ENCODE data around the gene VWC2. TPM values are rescaled to one million over a fixed set of nuclear protein-coding genes. Genes with fewer than 3 reads are reported as not detected.
A peak's percentile ranks its signal among the peaks of the same experiment; 100 is the strongest.

Gene VWC2
- 0.30 and 0.31 TPM in 2 replicates for total RNA-seq (2021; fragmentation: NEBNext Ultra II Directional; extraction: Animal tissue kit (Norgen Biotek cat#: 25700))
- polyA plus RNA-seq (2011; rRNA removed), result 0.13 and 0.24 TPM in 2 replicates
- 0.18 TPM for polyA plus RNA-seq (2011; cell fraction: cytosol; rRNA removed)
- polyA plus RNA-seq (2011; cell fraction: nucleus; rRNA removed), result 0.29 TPM
- polyA plus RNA-seq (2012, experiment 1 of 2), result 0.12 to 0.29 TPM (median 0.22 TPM) in 4 replicates
- polyA plus RNA-seq (2012, experiment 2 of 2), result 0.09 TPM
- polyA plus RNA-seq (2013, experiment 1 of 2), result 0.53 TPM
- polyA plus RNA-seq (2013, experiment 2 of 2), result 0.46 TPM
- 0.09 and 0.39 TPM in 2 replicates for polyA minus RNA-seq (2011; rRNA and poly(A)+ RNA removed)
- not detected for polyA minus RNA-seq (2011; cell fraction: cytosol; rRNA and poly(A)+ RNA removed)
- polyA minus RNA-seq (2011; cell fraction: nucleus; rRNA and poly(A)+ RNA removed), result 0.60 TPM
- long read RNA-seq, experiment 1, result 0 reads
- long read RNA-seq, experiment 2, result 0 reads

DNA sequence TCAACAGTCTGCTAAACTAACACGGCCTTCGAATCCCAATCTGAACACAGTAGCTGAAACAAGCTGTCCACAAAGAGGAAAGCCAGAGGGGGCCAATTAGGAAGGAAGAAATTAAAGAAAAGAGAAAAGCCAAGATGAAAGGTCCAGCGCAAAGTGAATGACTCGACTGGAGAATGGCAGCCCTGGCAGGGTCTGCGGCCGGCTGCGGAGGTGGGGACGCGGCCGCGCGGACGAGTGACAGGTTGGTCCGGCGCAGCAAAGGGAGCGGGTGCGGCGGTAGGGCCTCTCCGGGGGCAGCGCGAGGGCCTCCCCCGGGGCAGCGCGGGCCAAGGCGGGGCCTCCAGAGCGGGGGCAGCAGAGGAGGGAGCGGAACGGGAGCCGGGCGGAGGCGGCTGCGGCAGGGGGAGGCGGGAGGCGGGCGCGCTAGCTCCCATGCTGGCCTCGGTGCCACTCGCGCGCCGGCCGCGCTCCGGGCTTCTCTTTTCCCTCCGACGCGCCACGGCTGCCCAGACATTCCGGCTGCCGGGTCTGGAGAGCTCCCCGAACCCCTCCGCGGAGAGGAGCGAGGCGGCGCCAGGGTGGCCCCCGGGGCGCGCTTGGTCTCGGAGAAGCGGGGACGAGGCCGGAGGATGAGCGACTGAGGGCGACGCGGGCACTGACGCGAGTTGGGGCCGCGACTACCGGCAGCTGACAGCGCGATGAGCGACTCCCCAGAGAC, at the start of gene VWC2:
Gene VWC2, plus strand, starts transcription at position 421 of the 718 bp plus-strand sequence. CDS start 1,798 bp downstream, outside the sequence.
- H3K9me3 ChIP-seq (ENCODE audit: insufficient read depth in 2 of 2, low read depth in 1 of 2, low read length in 1 of 2), result no peaks in the 10 kb centered on the region
- H3K4me1 ChIP-seq (replicated peaks in 1 of 4; ENCODE audit: control insufficient read depth in 3 of 4, insufficient read depth in 4 of 4, low read length in 3 of 4), result peaks cover 0 to 3% (median 1%) of the 10 kb centered on the region in 4 experiments; a peak in 2 of 7 replicates
- H4K5ac ChIP-seq (ENCODE audit: insufficient read length, low read depth, low read length), result no peak within 1 kb of the TSS
- TF ChIP-seq SUZ12 (IDR thresholded peaks at IDR 0.05; ENCODE audit: low read length), result peak; percentile 56; the same call in 1 of the 2 replicates
- TF ChIP-seq TBP (IDR thresholded peaks at IDR 0.05; ENCODE audit: low read depth, low read length), result no peak
- no peak for TF ChIP-seq ATF3 (IDR thresholded peaks at IDR 0.05; ENCODE audit: insufficient read depth, low read depth, low read length)
- no peak for TF ChIP-seq HDAC6 (IDR thresholded peaks at IDR 0.05; ENCODE audit: low read depth, low read length)
- peak; percentile 38 for TF ChIP-seq EZH2 (IDR thresholded peaks at IDR 0.05; ENCODE audit: low read depth, low read length, severe bottlenecking)
- peak; percentile 77 for TF ChIP-seq CREB1 (IDR thresholded peaks at IDR 0.05)
- peak; percentile 16; the same call in 1 of the 2 replicates for TF ChIP-seq RBBP5 (IDR thresholded peaks at IDR 0.05; ENCODE audit: borderline replicate concordance, low read depth, low read length)
- TF ChIP-seq CEBPB (IDR thresholded peaks at IDR 0.05; ENCODE audit: low read depth, low read length), result no peak
- TF ChIP-seq SAP30 (IDR thresholded peaks at IDR 0.05; ENCODE audit: insufficient read depth, insufficient replicate concordance, low read length), result no peak
- TF ChIP-seq YY1 (IDR thresholded peaks at IDR 0.05; ENCODE audit: low read depth, low read length), result no peak
- no peak within 1 kb of the TSS for H3K56ac ChIP-seq (replicated peaks; ENCODE audit: insufficient read length, low read depth, low read length)
- H2BK20ac ChIP-seq (ENCODE audit: low read length), result no peak within 1 kb of the TSS
- H3K36me3 ChIP-seq (ENCODE audit: control insufficient read depth in 2 of 4, insufficient read depth in 4 of 4, low read length in 3 of 4), result no peaks in the 10 kb centered on the region
- H4K8ac ChIP-seq (ENCODE audit: extremely low read depth, insufficient read depth, low read length), result peak within 1 kb of the TSS; percentile 15; the same call in 1 of the 2 replicates
- FAIRE-seq (no peak), DNase-seq (ENCODE audit: low read depth in 1 of 2, low spot score in 2 of 2) (peak in 1 of 2 experiments; percentile 72)
- ChIA-PET POLR2A (ENCODE audit: partially characterized antibody) (no interaction called here), CTCF (ENCODE audit: partially characterized antibody) (interaction anchor here (1.2 to 1.6 kb wide), 2 partner anchors 8 to 23 kb away, joined by 3 to 4 read pairs; no protein-coding TSS in a partner anchor)
- H3K4me2 ChIP-seq (ENCODE audit: insufficient read depth in 1 of 2, low read depth in 2 of 2, low read length in 2 of 2), result peak within 1 kb of the TSS; percentile 82 to 99
- H2BK120ac ChIP-seq (replicated peaks; ENCODE audit: low read depth, low read length), result no peak within 1 kb of the TSS
- H2AFZ ChIP-seq (ENCODE audit: low read length), result peak within 1 kb of the TSS; percentile 41; the same call in 1 of the 2 replicates
- H4K91ac ChIP-seq (replicated peaks; ENCODE audit: insufficient read length, low read length), result no peak within 1 kb of the TSS
- H3K4me3 ChIP-seq (ENCODE audit: extremely low read depth in 1 of 4, insufficient read depth in 2 of 4, low read depth in 3 of 4, low read length in 4 of 4), result peak within 1 kb of the TSS; percentile 27 to 73 (median 52)
- no peak within 1 kb of the TSS for H3K9ac ChIP-seq (replicated peaks in 1 of 4; ENCODE audit: extremely low read depth in 1 of 4, low read depth in 3 of 4, low read length in 3 of 4)
- H2BK12ac ChIP-seq (ENCODE audit: low read depth, low read length), result no peak within 1 kb of the TSS
- no peak within 1 kb of the TSS for H2AK5ac ChIP-seq (ENCODE audit: low read depth, low read length)
- WGBS, 2 experiments (ENCODE audit: extremely low coverage in 1 of 2, insufficient coverage in 1 of 2, insufficient read length in 1 of 2, insufficient replicate concordance in 2 of 2, low coverage in 1 of 2, low lambda C conversion rate in 2 of 2, missing lambda C conversion rate in 1 of 2), result 7% methylated on average over 39 of the region's 75 CpGs; no CpG with 5 or more reads in 1 of the 2 experiments
- no peak within 1 kb of the TSS for H3K14ac ChIP-seq (ENCODE audit: insufficient read length)
- H3K27ac ChIP-seq (ENCODE audit: low read depth, low read length), result no peak within 1 kb of the TSS
- H3K27me3 ChIP-seq (replicated peaks in 1 of 4; ENCODE audit: control insufficient read depth in 3 of 4, extremely low read depth in 1 of 4, insufficient read depth in 3 of 4, low read length in 3 of 4), result peaks cover 28 to 64% (median 58%) of the 10 kb centered on the region in 4 experiments
- no peaks in the 10 kb centered on the region for H3K79me2 ChIP-seq (ENCODE audit: control insufficient read depth in 1 of 2, insufficient read depth in 2 of 2, low read length in 2 of 2)
- no peak within 1 kb of the TSS for H2BK5ac ChIP-seq (ENCODE audit: low read depth, low read length)
- no peak within 1 kb of the TSS; the same call in 1 of the 2 replicates for H3K18ac ChIP-seq (ENCODE audit: extremely low read depth, low read length)
- peaks cover 26% of the 10 kb centered on the region; the same call in 1 of the 2 replicates for H3K23me2 ChIP-seq (ENCODE audit: low read depth, low read length)
- H3K23ac ChIP-seq (ENCODE audit: insufficient read length), result no peak within 1 kb of the TSS
- H3K4ac ChIP-seq (replicated peaks; ENCODE audit: insufficient read length, low read depth, low read length), result no peak within 1 kb of the TSS
- no peak within 1 kb of the TSS for H2BK15ac ChIP-seq (ENCODE audit: low read length)
- H4K20me1 ChIP-seq (replicated peaks in 1 of 2; ENCODE audit: control insufficient read depth in 1 of 2, insufficient read depth in 2 of 2, low read length in 2 of 2), result no peaks in the 10 kb centered on the region
- no peaks in the 10 kb centered on the region for H3K79me1 ChIP-seq (ENCODE audit: low read depth, low read length)

Data from H1 (cell line).